Mesendoderm (in vitro differentiated cells): ENCODE results near the gene SNHG17.
"Not testable (repeated sequence)": the region's sequence is repeated elsewhere in the genome, so short reads cannot be mapped to it uniquely, and the experiment has no call there.

ENCODE experiments used
- DNase-seq: peaks from one replicate; pipeline ENCODE4 v3.0.0; 2013
- H2AK5ac ChIP-seq: 2 replicates; pipeline ENCODE4 v1.6.1; 2013; ENCODE audit warnings: low read length, inconsistent platforms
- H2BK120ac ChIP-seq: 2 replicates; pipeline ENCODE4 v1.6.1; 2013; ENCODE audit warnings: low read depth, mild to moderate bottlenecking, low read length, moderate library complexity, mixed read lengths
- H2BK15ac ChIP-seq: replicated peaks from 2 replicates; pipeline ENCODE4 v1.6.1; 2013; ENCODE audit warnings: low read depth, mild to moderate bottlenecking, moderate library complexity
- H2BK5ac ChIP-seq: 2 replicates; pipeline ENCODE4 v1.6.1; 2013; ENCODE audit warnings: low read length, inconsistent platforms
- H3K18ac ChIP-seq: 2 replicates; pipeline ENCODE4 v1.6.1; 2013; ENCODE audit warnings: mild to moderate bottlenecking, low read length, mixed read lengths
- H3K23ac ChIP-seq: one replicate; pipeline ENCODE4 v1.6.1; 2013; ENCODE audit warnings: low read length
- H3K27ac ChIP-seq: 2 replicates; pipeline ENCODE4 v1.5.1; 2013; ENCODE audit warnings: low read depth, mild to moderate bottlenecking, inconsistent platforms, low read length, moderate library complexity
- H3K27me3 ChIP-seq: 2 replicates; pipeline ENCODE4 v1.6.1; 2013; ENCODE audit warnings: low read length, control low read depth, mild to moderate bottlenecking, inconsistent platforms; ENCODE audit not compliant: insufficient read depth, poor library complexity
- H3K36me3 ChIP-seq: 2 replicates; pipeline ENCODE4 v1.6.1; 2013; ENCODE audit warnings: low read length, inconsistent platforms; ENCODE audit not compliant: control insufficient read depth, insufficient read depth
- H3K4ac ChIP-seq: one replicate; pipeline ENCODE4 v1.6.1; 2013; ENCODE audit warnings: low read depth, mild to moderate bottlenecking, low read length, moderate library complexity
- H3K4me1 ChIP-seq: 2 replicates; pipeline ENCODE4 v1.6.1; 2013; ENCODE audit warnings: low read depth, low read length, inconsistent platforms; ENCODE audit not compliant: control insufficient read depth
- H3K4me2 ChIP-seq: 2 replicates; pipeline ENCODE4 v1.6.1; 2013; ENCODE audit warnings: low read length
- H3K4me3 ChIP-seq: 2 replicates; pipeline ENCODE4 v1.5.1; 2013; ENCODE audit warnings: mild to moderate bottlenecking, low read length
- H3K56ac ChIP-seq: one replicate; pipeline ENCODE4 v1.6.1; 2013; ENCODE audit warnings: low read length
- H3K79me1 ChIP-seq: 2 replicates; pipeline ENCODE4 v1.6.1; 2013; ENCODE audit warnings: low read length, inconsistent platforms
- H3K79me2 ChIP-seq: 2 replicates; pipeline ENCODE4 v1.6.1; 2013; ENCODE audit warnings: mild to moderate bottlenecking, low read length; ENCODE audit not compliant: control insufficient read depth, insufficient read depth
- H3K9ac ChIP-seq: 2 replicates; pipeline ENCODE4 v1.6.1; 2013; ENCODE audit warnings: low read length, inconsistent platforms
- H4K5ac ChIP-seq: one replicate; pipeline ENCODE4 v1.6.1; 2013; ENCODE audit warnings: low read length
- H4K8ac ChIP-seq: one replicate; pipeline ENCODE4 v1.6.1; 2013; ENCODE audit warnings: low read depth, mild to moderate bottlenecking, control low read depth, low read length, moderate library complexity
- WGBS: extraction: QIAGEN DNeasy Blood & Tissue Kit; methylation state at CpG from one replicate; pipeline ENCODE4 v1.1.7; 2013; ENCODE audit warnings: low lambda C conversion rate, missing lambda C conversion rate; ENCODE audit not compliant: insufficient coverage; ENCODE audit errors: extremely low coverage; 5-methylcytosine and 5-hydroxymethylcytosine counted together

Gene SNHG17

GRCh38 chr20:38405132-38405531 is 30.0 kb downstream of the SNHG17 start:
- no peak overlapping the region for H3K23ac ChIP-seq
- no peak overlapping the region for H3K56ac ChIP-seq
- no CpG with 5 or more reads among the region's 2 CpGs for WGBS
- no peaks in the 10 kb centered on the region for H3K27me3 ChIP-seq
- no peaks in the 10 kb centered on the region for H3K79me2 ChIP-seq
- H3K9ac ChIP-seq = no peak overlapping the region
- H3K4me2 ChIP-seq = no peak overlapping the region
- no peak overlapping the region for H3K4me3 ChIP-seq
- no peaks in the 10 kb centered on the region for H3K4me1 ChIP-seq
- H4K8ac ChIP-seq = no peak overlapping the region
- no peak overlapping the region for H4K5ac ChIP-seq
- H3K79me1 ChIP-seq = no peaks in the 10 kb centered on the region
- H2BK5ac ChIP-seq = no peak overlapping the region
- H2AK5ac ChIP-seq = no peak overlapping the region
- H2BK120ac ChIP-seq = no peak overlapping the region
- no peak overlapping the region for H2BK15ac ChIP-seq
- no peak overlapping the region for H3K18ac ChIP-seq
- no peak overlapping the region for H3K4ac ChIP-seq
- H3K36me3 ChIP-seq = no peaks in the 10 kb centered on the region
- no peak overlapping the region for H3K27ac ChIP-seq
- no peak for DNase-seq

- no peak overlapping the region for H3K56ac ChIP-seq
- H2BK5ac ChIP-seq = no peak overlapping the region
- H3K79me2 ChIP-seq = no peaks in the 10 kb centered on the region
- no peak overlapping the region for H3K4me2 ChIP-seq
- H3K23ac ChIP-seq = no peak overlapping the region
- H4K8ac ChIP-seq = no peak overlapping the region
- no peak overlapping the region for H2BK120ac ChIP-seq
- H3K27ac ChIP-seq = no peak overlapping the region
- no peaks in the 10 kb centered on the region for H3K36me3 ChIP-seq
- H3K79me1 ChIP-seq = no peaks in the 10 kb centered on the region
- H3K9ac ChIP-seq = no peak overlapping the region
- H3K27me3 ChIP-seq = no peaks in the 10 kb centered on the region
- H4K5ac ChIP-seq = no peak overlapping the region
- H2AK5ac ChIP-seq = no peak overlapping the region
- H3K18ac ChIP-seq = no peak overlapping the region
- DNase-seq = no peak
- no peak overlapping the region for H3K4ac ChIP-seq
- H2BK15ac ChIP-seq = no peak overlapping the region
- no peaks in the 10 kb centered on the region for H3K4me1 ChIP-seq
- no peak overlapping the region for H3K4me3 ChIP-seq
These were observed 31.1 kb downstream of the SNHG17 start for GRCh38 chr20:38404016-38404415.

- H3K79me2 ChIP-seq = no peaks in the 10 kb centered on the region
- no peak overlapping the region for H2BK5ac ChIP-seq
- no peak overlapping the region for H3K23ac ChIP-seq
- no peak overlapping the region for H2AK5ac ChIP-seq
- H3K79me1 ChIP-seq = no peaks in the 10 kb centered on the region
- H3K4ac ChIP-seq = no peak overlapping the region
- no peak overlapping the region for H4K8ac ChIP-seq
- no peak overlapping the region for H2BK120ac ChIP-seq
- no peak overlapping the region for H3K56ac ChIP-seq
- H3K36me3 ChIP-seq = no peaks in the 10 kb centered on the region
- H3K27me3 ChIP-seq = no peaks in the 10 kb centered on the region
- H3K4me2 ChIP-seq = no peak overlapping the region
- DNase-seq = no peak
- H3K4me1 ChIP-seq = no peaks in the 10 kb centered on the region
- WGBS = no CpG with 5 or more reads among the region's 8 CpGs
- no peak overlapping the region for H4K5ac ChIP-seq
- no peak overlapping the region for H3K4me3 ChIP-seq
- H3K18ac ChIP-seq = no peak overlapping the region
- H3K9ac ChIP-seq = no peak overlapping the region
- H3K27ac ChIP-seq = no peak overlapping the region
- H2BK15ac ChIP-seq = no peak overlapping the region
These were observed 32.3 kb downstream of the SNHG17 start for GRCh38 chr20:38402816-38403215.

- no peak overlapping the region for H3K4ac ChIP-seq
- DNase-seq = no peak
- WGBS = no CpG with 5 or more reads among the region's 5 CpGs
- no peak overlapping the region for H2BK120ac ChIP-seq
- H3K79me1 ChIP-seq = no peaks in the 10 kb centered on the region
- no peak overlapping the region for H4K8ac ChIP-seq
- no peak overlapping the region for H4K5ac ChIP-seq
- no peak overlapping the region for H3K18ac ChIP-seq
- no peaks in the 10 kb centered on the region for H3K27me3 ChIP-seq
- no peak overlapping the region for H3K56ac ChIP-seq
- no peak overlapping the region for H3K27ac ChIP-seq
- H3K4me1 ChIP-seq = no peaks in the 10 kb centered on the region
- H3K79me2 ChIP-seq = no peaks in the 10 kb centered on the region
- H2BK5ac ChIP-seq = no peak overlapping the region
- no peak overlapping the region for H3K9ac ChIP-seq
- no peak overlapping the region for H2AK5ac ChIP-seq
- H3K23ac ChIP-seq = no peak overlapping the region
- H2BK15ac ChIP-seq = no peak overlapping the region
- H3K4me3 ChIP-seq = no peak overlapping the region
- H3K4me2 ChIP-seq = no peak overlapping the region
- H3K36me3 ChIP-seq = no peaks in the 10 kb centered on the region
These were observed 33.0 kb downstream of the SNHG17 start for GRCh38 chr20:38402089-38402488.

GRCh38 chr20:38395751-38396395 is 39.3 kb downstream of the SNHG17 start:
- H3K27ac ChIP-seq = not testable (repeated sequence)
- WGBS = no CpG with 5 or more reads among the region's 2 CpGs

GRCh38 chr20:38395165-38395564 is 40.0 kb downstream of the SNHG17 start:
- Histone ChIP-seq H3K27me3 (no peaks in the 10 kb centered on the region), H3K23ac (no peak overlapping the region), H3K9ac (no peak overlapping the region), H4K5ac (no peak overlapping the region), H3K4me3 (no peak overlapping the region), H4K8ac (no peak overlapping the region), H3K56ac (no peak overlapping the region), H3K4me2 (no peak overlapping the region), H2BK120ac (no peak overlapping the region), H3K79me1 (no peaks in the 10 kb centered on the region), H3K18ac (no peak overlapping the region), H3K4me1 (no peaks in the 10 kb centered on the region), H3K4ac (no peak overlapping the region), H2AK5ac (no peak overlapping the region), H3K36me3 (no peaks in the 10 kb centered on the region), H3K27ac (no peak overlapping the region), H2BK15ac (no peak overlapping the region), H2BK5ac (no peak overlapping the region), H3K79me2 (no peaks in the 10 kb centered on the region)
- WGBS = no CpG with 5 or more reads among the region's 2 CpGs
- DNase-seq = no peak

More at GRCh38 chr20:38395751-38396395, 39.3 kb downstream of the SNHG17 start:
- H2AK5ac ChIP-seq, H3K79me1 ChIP-seq, H2BK5ac ChIP-seq, DNase-seq, H2BK15ac ChIP-seq, H3K56ac ChIP-seq, H3K4me3 ChIP-seq, H3K4me1 ChIP-seq, H3K18ac ChIP-seq, H3K4me2 ChIP-seq, H3K9ac ChIP-seq, H4K8ac ChIP-seq, H4K5ac ChIP-seq, H3K27me3 ChIP-seq, H3K23ac ChIP-seq, H3K79me2 ChIP-seq, H3K36me3 ChIP-seq, H3K4ac ChIP-seq, H2BK120ac ChIP-seq: not testable (repeated sequence)
